NCI-H446 treated with DMSO at 0.1 percent for 48 hours (cell line): ENCODE measurements around the gene HS1BP3.

Experiments used
- DNase-seq: peaks from one replicate; lab custom pipeline; 2025; lab: John Stamatoyannopoulos, UW

Gene HS1BP3

DNA sequence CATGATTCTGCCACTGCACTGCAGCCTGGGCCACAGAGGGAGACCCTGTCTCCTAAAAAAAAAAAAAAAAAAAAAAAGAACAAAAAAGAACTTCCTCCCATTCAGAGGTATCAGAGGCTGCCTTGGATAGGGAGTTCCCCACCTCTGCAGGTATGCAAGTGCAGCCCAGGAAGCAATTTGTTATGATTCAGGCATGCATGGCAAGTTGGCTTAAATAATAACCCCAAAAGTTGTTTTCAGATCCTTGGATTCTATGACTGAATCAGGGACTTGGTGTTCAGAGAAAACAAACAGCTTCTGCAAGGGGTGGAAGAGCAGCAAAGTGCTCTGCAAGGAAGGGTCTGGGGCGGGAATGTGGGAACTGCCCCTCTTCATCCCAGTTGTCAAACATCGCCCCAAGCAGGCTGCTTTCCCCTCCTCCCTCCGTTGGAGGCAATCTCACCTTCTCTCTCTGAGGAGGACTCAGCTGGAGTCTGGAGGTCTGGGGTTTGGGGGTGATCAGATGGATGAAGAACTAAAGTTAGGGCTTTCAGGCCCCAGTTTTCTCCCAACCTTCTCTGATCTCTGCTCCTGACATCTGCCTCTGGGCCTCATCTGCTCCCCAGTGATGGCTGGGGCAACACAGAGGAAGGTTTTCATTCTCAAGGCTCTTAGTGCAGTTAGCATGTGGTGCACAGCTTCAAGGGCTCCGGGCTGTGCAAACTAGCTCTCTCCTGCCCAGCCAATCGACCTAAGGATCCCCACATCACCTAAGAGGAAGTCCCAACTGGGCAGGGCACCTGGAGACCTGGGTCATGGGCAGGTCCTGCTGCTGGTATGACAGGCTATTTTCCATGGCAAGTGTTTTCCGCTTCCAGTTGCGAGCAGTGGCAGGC, 12.5 kb upstream of the HS1BP3 start:
- DNase-seq, result no peak

DNA sequence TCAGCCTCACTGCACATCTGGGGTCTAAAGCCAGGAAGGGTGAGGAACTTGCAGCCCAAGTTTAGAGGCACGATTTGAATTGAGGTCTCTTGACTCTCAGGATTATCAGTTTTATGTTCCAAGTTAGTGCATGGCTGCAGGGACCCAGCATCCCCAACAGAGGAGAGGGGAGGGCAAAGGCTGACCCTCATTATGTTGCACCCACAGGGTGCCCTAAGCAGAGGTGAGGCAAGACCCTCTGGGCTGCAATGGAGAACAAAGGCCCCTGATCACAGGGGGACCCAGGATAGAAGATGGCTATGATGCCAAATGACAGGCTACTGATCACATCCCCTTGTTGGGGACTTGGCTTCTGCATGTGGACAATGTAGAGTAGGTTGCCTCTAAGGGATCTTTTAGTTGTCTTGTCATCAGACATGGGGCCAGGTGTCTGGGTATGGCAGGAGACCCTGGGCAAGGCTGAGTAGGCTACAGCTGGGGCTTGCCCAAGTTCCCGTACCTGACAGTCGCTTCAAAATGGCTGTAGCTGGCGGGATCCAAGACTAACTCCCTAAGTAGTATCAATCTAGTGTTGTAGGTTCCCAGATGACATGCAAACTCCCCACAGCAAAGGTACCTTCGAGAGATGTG, 11.5 kb upstream of the HS1BP3 start:
- DNase-seq, result no peak

DNA sequence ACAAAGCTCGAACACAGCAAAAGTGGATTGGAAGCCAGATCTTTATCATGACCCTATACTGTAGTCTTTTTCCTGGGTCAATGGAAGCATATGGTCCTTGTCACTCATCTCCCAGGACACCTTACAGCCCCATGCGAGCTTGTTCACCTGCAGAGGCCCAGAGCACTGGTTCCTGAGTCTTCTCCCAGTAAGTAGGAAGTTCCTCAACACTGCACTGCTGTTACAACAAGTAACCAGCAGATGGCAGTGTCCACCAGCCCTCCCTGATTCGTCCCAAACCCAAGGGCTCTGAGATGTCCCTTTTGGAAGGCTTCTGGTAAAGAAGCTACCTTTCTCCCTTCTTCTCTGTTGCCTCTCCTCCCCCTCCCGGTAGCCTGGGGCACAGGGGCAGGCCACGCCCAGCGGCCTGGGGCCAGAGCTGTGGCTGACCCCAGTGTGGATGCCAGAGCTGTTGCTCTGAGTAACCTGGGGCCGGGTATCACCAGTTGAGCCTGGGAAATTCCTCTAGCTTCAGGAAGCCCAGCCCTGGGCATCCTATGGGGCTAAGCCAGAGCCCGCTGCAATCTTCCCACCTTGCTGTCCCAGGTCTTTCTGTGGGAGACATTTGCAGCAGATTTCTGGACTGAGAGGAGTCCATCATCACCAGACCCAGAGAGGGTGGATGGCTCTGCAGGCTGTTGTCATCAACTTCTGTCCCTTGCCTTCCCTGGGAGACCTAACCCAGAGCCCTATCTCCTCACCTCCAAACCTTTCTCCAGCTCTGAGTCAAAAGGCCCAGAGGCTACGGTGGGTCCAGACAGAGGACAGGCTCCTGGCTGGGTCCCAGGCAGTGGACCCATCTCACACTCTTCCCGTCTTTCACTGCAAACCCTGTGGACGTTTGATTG, 10.8 kb upstream of the HS1BP3 start:
- no peak for DNase-seq

DNA sequence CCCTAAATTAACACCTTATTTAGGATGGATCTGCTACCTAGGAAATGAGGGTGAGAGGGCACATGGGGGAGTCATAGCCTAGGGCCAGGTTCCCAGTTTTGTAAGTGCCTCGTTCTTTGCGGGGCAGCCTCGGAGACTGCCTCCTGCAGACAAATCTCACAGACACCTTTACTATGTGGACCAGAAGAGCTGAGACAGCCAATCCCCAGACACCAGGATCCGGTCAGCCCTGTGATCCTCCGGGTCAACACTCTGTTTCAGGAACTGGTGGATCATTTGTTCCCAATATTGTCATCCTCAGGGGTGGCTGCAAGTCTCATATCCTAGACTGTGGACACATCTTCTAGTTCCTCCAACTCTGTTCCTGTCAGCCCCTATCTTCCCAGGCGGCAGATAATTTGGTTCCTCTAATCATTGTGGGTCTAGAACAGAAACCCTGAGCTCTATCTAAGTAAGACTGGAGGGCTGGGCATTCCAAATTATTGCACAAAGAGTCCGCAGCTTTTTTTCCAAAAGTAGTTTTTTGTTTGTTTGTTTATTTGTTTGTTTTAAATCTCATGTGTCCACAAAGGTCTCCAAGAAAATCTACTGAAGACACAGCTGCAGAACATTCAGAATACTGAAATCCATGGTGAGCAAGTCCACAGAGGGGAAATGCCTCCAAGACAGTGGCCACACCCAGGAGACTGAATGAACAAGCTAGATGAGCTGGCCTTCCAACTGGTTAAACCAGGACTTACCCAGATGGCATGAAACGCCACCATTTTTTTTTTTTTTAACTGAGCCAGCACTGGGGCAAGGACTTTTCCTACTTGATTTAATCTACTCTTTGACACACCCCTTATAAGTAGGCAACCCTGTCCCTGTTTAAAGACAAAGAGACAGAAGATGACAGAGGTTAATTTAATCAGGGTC, 9.9 kb upstream of the HS1BP3 start:
- no peak for DNase-seq

DNA sequence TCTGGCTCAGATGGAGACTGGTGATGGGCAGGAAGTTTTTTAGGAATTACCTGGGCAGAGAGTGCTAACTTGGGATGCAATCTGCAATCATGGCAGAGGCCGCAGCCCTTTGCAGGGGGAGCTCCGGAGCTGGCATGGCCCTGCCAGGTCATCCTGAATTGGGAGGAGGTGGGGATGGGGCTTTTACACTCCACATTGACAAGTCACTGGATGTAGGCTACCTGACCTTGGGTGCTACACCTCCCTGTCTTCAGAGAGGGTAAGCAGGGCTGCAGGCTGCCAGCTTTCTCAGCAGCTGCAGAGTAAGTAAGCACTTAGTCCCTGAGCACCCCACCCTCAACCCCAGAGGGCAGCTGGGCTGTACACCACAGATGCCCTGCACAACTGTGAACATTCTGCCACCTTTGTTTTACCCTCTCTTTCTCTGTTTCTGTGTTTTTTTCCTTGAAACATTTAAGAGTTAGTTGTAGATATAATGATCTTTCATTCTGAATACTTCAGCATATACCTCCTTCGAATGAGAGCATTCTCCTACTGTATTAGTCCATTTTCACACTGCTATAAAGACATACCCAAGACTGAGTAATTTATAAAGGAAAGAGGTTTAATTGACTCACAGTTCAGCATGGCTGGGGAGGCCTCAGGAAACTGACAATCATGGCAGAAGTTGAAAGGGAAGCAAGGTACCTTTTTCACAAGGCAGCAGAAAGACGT, 6.8 kb upstream of the HS1BP3 start:
- DNase-seq, result no peak

DNA sequence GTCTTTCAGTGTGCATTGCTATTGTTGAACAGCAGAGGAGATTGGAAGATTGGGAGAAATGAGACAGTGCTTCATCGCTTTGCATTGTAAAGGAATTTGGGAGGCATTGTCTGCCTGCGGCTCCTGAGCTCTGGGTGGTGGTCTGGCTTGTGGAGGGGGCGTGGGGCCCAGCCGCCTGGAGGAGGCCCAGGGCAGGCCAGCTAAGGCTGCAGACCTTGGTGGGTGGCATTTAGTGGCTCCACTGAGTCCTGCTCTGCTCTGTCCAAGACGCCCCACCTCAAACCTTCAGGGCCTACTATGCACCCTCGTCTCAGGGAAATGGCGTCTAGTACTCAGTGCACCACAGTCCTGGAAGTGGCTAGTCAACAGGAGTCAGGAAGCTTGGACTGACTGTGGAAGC, 5.7 kb upstream of the HS1BP3 start:
- no peak for DNase-seq

DNA sequence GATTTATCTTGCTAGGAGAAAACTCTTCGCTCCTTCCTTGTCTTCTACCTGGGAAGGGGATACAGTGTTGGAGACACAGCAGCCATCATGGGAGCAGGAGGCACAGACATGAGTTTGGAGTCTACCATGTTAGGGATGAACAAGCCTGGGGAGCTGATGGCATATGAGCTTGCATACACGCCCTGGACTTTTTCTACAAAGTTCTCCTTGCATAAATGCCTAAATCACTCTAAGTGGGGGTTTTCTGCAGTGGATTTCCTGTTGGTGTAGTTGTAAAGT, 3.6 kb upstream of the HS1BP3 start:
- DNase-seq, result no peak

DNA sequence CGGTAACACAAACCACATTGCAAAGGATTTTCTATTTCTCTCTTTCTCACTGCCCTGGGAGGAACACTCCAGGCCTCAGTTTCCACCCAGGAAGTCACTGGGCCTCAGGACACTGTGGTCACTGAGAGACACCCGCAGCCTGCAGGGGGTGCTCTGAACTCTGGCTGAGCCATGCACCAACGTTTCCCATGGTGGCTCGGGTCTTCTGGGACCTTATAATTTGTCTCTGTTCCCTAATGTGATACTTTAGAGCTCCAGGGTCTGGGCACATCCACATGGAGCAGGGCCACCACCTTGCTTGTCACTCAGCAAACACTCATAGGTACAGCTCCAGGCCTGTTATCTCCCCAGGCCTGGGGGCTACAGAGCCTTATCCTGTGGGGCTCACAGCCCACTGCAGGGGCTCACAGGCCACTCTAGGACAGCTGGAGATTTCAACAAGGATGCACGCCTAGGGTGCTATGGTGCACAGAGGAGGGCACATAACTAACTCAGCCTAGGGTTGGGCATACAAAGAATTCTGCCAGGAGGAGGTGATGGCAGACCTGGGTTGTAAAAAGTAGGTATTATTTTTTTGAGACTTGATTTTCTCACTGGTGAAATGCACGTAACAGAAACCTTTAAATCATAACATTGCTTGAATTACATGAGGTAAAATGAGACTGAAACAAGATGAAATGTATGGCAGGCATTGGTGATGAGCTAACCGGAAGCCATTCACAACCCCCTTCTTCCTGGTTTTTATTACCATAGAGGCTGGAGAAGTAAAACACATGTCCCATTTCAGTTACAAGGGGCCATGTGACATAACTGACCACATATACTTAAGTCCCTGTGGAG, 3.0 kb upstream of the HS1BP3 start:
- DNase-seq, result no peak

DNA sequence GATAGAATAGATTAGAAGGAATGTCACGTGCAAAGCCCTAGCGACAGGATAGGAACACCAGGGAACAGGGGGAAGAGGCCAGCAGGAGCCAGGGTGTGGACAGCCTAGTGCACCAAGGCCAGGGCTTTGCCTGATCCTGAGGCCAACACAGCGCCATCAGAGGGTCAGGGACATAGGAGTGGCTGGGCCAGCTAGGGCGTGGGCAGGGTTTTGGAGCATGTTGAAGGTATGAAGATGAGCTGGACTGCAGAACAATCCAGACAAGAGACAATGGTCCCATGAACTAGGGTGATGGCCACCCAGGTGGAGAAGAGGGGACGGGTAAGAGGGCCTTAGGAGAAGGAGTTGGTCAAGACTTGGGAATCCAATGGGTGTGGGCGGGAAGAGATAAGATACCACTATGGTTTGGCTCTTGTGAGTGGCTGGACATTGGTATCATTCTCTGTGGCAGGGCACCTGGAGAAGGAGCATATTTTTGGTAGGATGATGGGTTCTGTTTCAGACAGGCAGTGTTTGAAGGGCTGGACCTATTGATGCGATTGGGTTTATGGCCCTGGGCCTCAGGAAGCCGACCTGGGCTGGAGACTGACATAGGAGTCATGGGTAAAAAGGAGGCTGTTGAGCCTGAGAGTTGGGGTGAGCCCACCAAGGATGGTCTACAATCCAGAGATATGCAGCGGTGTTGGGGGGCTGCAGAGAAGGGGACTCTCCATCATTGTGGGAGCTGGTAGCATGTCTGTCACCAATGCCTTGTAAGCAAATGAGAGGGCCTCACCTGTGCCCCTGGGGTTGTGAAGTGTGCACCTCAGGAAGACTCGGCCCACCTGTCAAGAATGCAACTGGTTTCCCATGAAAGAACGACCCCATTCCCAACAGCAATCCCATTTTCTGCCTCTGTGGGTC, 2.0 kb upstream of the HS1BP3 start:
- no peak for DNase-seq

DNA sequence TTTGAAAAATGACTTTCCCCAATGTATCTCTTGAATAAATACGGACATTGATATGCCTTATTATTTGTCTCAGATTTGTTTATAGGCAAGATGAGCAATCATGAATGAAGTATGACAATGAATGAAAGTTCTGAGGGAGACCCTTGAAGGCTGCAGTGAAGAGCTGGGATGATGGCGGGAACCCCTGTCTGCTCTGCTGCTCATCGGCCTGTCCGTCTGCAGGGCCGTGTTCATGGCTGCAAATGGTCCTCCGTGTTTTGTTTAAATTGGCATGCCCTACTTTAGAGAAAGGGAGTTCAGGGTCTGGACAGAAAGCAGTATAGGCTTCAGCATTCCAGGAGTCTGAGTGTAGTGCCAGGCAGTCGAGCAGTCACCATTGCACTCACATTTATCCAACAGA, 1.2 kb upstream of the HS1BP3 start:
- DNase-seq, result no peak

DNA sequence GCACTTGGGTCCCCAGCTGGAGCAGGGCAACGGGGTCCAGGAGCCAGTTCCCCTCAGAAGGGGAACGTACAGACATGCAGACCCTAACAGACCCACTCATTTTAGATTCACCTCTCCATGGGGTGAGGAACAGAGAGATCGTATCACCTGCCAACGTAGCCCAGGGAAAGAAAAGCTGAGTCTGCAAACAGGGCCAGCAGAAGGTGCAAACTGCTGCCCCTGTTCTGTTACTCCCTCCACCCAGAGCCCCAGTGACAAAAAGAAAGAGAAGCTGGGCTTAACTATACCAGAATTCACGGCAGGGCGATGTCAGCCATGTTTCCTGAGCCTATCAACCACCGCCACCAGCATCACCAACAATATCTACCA, 817 bp upstream of the HS1BP3 start:
- no peak for DNase-seq

DNA sequence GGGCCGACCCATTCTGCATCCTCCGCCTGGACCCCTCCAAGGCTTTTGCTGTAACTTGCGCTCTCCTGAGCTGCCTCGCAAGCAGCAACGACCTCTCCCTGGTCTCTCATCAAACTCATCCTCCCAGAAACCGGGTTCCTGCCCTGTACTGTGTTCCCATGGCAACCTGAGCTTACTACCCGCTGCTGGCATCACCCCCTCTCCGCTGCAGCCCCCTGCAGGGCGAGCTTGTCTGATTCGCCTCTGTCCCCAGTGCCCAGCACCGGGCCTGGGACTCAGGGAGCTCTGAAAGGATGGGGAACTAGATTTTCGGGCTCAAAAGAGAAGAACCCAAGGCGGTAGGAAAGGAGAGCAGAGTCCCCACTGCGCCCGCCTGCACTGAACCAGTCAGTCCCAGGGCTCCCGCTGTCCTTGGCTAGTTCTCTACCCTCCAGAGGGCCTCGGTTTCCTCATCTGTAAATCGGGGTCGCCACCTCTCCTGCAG, 463 bp downstream of the HS1BP3 start:
- no peak for DNase-seq

DNA sequence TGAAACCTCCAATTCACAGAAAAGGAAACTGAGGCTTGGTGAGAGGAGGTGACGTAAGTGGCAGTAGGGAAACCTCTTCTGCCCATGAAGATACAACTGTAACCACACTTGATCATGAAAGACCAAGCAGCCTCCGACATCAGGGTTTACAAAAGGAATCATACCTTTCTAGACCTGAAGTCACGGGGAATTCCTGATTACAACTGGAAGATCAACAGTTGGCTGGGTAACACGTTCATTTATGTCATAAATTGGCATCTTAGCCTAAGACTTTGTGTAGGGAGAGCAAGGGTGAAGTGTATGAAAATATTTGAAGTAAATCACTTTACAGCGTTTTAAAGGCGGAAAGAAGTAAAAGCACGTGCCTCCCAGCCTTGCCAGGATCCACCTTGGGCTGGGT, 922 bp downstream of the HS1BP3 start:
- no peak for DNase-seq

DNA sequence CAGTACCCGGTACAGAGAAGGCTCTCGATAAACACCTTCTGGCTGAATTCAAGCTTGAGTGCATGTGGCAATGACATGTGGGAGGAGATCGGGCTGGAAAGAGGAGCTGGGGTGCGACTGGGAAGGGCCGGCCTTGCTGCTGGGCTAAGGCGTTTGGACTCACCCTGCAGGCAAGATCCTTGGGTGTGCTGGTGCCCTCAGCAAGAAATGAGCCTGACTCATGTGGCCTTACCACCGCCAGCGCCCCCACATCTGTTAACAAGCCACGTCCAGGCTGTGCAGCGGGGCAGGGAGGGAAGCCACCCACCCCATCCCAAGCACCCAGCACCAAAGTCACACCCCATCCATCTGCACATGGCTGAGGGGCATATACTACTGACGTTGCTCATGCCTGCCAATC, 1.3 kb downstream of the HS1BP3 start:
- DNase-seq, result no peak

DNA sequence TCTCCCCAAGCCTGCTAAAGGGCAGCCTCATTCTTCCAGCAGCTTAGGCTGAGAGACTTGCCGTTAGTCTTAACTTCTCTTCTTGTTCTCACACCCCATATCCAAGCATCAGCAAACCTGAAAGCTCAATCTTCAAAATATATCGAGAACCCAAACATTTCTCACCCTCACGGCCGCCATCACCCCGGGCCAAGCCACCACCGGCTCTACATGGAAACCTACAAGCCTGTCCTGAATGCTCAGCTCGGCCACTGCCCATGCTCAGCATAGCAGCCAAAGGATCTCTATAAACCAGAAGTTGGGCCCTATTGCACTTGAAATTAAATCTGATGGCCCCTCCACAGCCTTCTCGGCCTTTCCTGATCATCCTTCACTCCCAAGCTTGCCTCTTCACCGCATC, 2.1 kb downstream of the HS1BP3 start:
- no peak for DNase-seq

DNA sequence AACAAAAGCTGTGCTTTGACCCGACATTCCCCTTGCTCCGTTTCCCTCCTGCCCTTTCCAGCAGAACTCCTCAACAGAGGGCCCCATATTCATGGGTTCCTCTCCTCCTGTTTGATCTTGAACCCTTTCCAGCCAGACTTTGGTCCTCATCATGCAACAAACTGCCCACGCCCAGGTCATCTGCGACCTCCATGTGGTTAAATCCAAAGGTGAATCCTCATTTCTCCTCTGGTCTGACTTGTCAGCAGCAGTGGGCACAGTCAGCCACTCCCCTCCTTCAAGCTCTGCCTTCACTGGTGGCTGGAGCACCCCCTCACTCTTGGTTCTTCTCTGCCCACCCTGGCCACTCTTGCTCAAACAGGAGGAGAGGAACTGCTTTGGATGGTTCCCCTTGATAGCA, 2.7 kb downstream of the HS1BP3 start:
- no peak for DNase-seq

DNA sequence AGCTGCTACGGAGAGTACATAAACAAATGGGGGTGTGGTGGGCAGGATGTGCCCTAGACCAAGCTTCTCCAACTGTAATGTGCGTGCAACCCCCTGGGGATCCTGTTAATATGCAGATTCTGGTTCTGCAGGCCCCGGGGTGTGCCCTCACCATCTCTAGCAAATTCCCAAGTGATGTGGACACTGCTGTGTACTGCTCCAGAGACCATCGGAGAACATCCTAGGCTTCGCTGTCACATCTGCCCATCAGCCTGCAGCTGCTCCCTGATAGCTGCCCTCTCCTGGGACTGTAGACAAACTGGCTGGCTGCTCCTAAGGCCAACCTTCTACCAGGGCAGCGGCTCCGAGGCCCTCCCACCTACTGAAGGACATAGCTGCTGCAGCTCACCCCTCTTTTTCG, 3.2 kb downstream of the HS1BP3 start:
- DNase-seq, result no peak

DNA sequence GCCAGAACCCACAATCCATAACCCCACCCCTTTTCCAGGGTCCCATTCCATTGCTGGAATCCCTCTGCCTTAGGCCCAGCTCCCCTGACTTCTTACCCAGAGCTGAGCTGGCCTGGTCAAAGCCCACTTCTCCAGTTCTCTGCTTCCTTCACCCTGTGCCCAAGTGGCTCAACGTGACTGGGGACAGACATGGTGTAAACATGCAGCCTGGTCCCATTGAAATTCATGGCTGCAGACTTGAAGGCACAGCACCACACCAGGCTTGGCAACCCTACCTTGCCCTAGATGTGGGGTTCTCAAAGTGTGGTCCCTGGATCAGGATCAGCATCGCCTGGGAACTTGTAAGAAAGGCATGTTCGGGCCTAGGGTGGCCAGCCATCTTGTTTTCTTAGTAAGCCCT, 3.7 kb downstream of the HS1BP3 start:
- no peak for DNase-seq

DNA sequence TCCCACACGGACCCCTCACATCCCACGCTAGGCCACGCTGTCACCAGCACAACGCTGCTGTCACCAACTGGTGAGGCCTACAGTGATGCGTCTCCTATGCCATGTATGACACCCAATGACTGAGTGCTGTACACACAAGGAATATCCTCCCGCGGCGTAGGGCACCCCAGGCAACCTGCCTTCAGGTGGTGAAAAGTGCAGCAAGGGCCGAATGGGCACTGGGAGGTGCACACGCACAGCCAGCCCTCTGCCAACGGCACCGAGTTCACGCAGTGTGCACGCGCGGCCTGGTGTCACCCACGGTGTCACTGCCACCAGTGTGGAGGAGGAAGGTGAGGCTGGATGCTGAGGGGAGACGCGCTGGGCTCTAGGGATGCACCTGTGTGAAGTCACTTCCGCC, 4.5 kb downstream of the HS1BP3 start:
- DNase-seq, result no peak
